GM23338 (cell line): Measurements from ENCODE around the gene ELP2. TPM values are rescaled to one million over a fixed set of nuclear protein-coding genes. Genes with fewer than 3 reads are reported as not detected.

Experiments
- ATAC-seq: fragments of 200-7000 bp; cut with Tn5 transposase; 3 replicates; pipeline ENCODE4 v1.9.1; 2020
- DNase-seq: peaks from one replicate; pipeline ENCODE4 v3.0.0-alpha.2; 2015; ENCODE audit warnings: low spot score
- H2AFZ ChIP-seq: fragments of 200-600 bp; sonication (generic); 2 replicates; pipeline ENCODE4 v1.8.0; 2016; ENCODE audit warnings: antibody characterized with exemption, mild to moderate bottlenecking, moderate library complexity
- H3F3A ChIP-seq: fragments of 200-600 bp; sonication (generic); replicated peaks from 2 replicates; pipeline ENCODE4 v1.8.0; 2017; ENCODE audit warnings: antibody characterized with exemption, mixed run types, low read depth
- H3K27ac ChIP-seq: fragments of 200-600 bp; sonication (generic); 2 replicates; pipeline ENCODE4 v1.6.1; 2016; ENCODE audit warnings: low read depth
- H3K27me3 ChIP-seq: fragments of 200-600 bp; sonication (generic); 2 replicates; pipeline ENCODE4 v1.8.0; 2016; ENCODE audit warnings: mild to moderate bottlenecking, mixed run types, moderate library complexity; ENCODE audit not compliant: insufficient read depth
- H3K36me3 ChIP-seq: fragments of 200-600 bp; sonication (generic); 2 replicates; pipeline ENCODE4 v1.8.0; 2016; ENCODE audit warnings: mild to moderate bottlenecking; ENCODE audit not compliant: insufficient read depth
- H3K4me1 ChIP-seq: fragments of 200-600 bp; sonication (generic); 2 replicates; pipeline ENCODE4 v1.8.0; 2016; ENCODE audit warnings: mild to moderate bottlenecking, moderate library complexity; ENCODE audit not compliant: insufficient read depth
- H3K4me2 ChIP-seq: fragments of 200-600 bp; sonication (generic); 2 replicates; pipeline ENCODE4 v1.7.1; 2017; ENCODE audit warnings: mixed run types
- H3K4me3 ChIP-seq: fragments of 200-600 bp; sonication (generic); 2 replicates; pipeline ENCODE4 v1.6.1; 2016; ENCODE audit warnings: mixed run types
- H3K79me2 ChIP-seq: fragments of 200-600 bp; sonication (generic); replicated peaks from 2 replicates; pipeline ENCODE4 v1.8.0; 2017; ENCODE audit warnings: mild to moderate bottlenecking; ENCODE audit not compliant: insufficient read depth
- H3K9me2 ChIP-seq: fragments of 200-600 bp; sonication (generic); 2 replicates; pipeline ENCODE4 v1.8.0; 2017; ENCODE audit not compliant: insufficient read depth
- H4K20me1 ChIP-seq: fragments of 200-600 bp; sonication (generic); replicated peaks from 2 replicates; pipeline ENCODE4 v1.8.0; 2017; ENCODE audit warnings: mild to moderate bottlenecking; ENCODE audit not compliant: insufficient read depth
- H3K27ac Mint-ChIP-seq: 2 replicates; pipeline ENCODE4 v1.8.0; 2020; ENCODE audit warnings: inconsistent platforms, mild to moderate bottlenecking, moderate library complexity, mixed read lengths
- H3K27me3 Mint-ChIP-seq: 3 replicates; pipeline ENCODE4 v1.8.0; 2022; ENCODE audit warnings: low read depth, mild to moderate bottlenecking, moderate library complexity, mixed read lengths, inconsistent platforms; ENCODE audit not compliant: insufficient read depth, poor library complexity
- H3K36me3 Mint-ChIP-seq: 3 replicates; pipeline ENCODE4 v1.8.0; 2021; ENCODE audit warnings: low read depth, mild to moderate bottlenecking, inconsistent platforms, moderate library complexity, mixed read lengths
- H3K4me1 Mint-ChIP-seq: 3 replicates; pipeline ENCODE4 v1.8.0; 2020; ENCODE audit warnings: mild to moderate bottlenecking, inconsistent platforms, mixed read lengths
- H3K4me3 Mint-ChIP-seq: 3 replicates; pipeline ENCODE4 v1.8.0; 2021; ENCODE audit warnings: moderate library complexity, mild to moderate bottlenecking, inconsistent platforms, mixed read lengths
- H3K9me3 Mint-ChIP-seq: 3 replicates; pipeline ENCODE4 v1.8.0; 2020; ENCODE audit warnings: moderate library complexity, mild to moderate bottlenecking, inconsistent platforms, mixed read lengths
- CREB1 ChIP-seq: fragments of 250-450 bp; sonication (Bioruptor Pico); IDR thresholded peaks from 2 replicates; pipeline ENCODE4 v1.5.0; 2020; ENCODE audit warnings: low read depth, mild to moderate bottlenecking, moderate library complexity
- CTCF ChIP-seq, 2 experiments: fragments of 200-600 bp in 1 of 2; sonication (generic) in 1 of 2; conservative IDR thresholded peaks; 2 replicates each; pipeline versions ENCODE4 v1.5.1 to v1.6.1; 2016 to 2017; ENCODE audit warnings: antibody characterized with exemption in 2 of 2, low read depth in 2 of 2, mild to moderate bottlenecking in 2 of 2, moderate library complexity in 1 of 2
- ETS1 ChIP-seq: IDR thresholded peaks from 2 replicates; pipeline ENCODE4 v1.6.1; 2016; ENCODE audit warnings: antibody characterized with exemption
- EZH2 ChIP-seq: fragments of 200-600 bp; sonication (generic); IDR thresholded peaks from one replicate; pipeline ENCODE4 v1.8.0; 2017; ENCODE audit warnings: antibody characterized with exemption, mild to moderate bottlenecking, low read depth; ENCODE audit not compliant: unreplicated experiment
- EZH2phosphoT487 ChIP-seq: fragments of 200-600 bp; sonication (generic); IDR thresholded peaks from one replicate; pipeline ENCODE4 v1.8.1; 2018; ENCODE audit warnings: antibody characterized with exemption; ENCODE audit not compliant: unreplicated experiment
- JUNB ChIP-seq: IDR thresholded peaks from one replicate; pipeline ENCODE4 v1.6.1; 2016; ENCODE audit warnings: antibody characterized with exemption; ENCODE audit not compliant: unreplicated experiment
- NANOG ChIP-seq: IDR thresholded peaks from 2 replicates; pipeline ENCODE4 v1.6.1; 2016; ENCODE audit warnings: antibody characterized with exemption, borderline replicate concordance
- POLR2AphosphoS5 ChIP-seq: IDR thresholded peaks from 2 replicates; pipeline ENCODE4 v1.6.1; 2016; ENCODE audit warnings: antibody characterized with exemption, low read depth
- REST ChIP-seq: IDR thresholded peaks from one replicate; pipeline ENCODE4 v1.6.1; 2018; ENCODE audit warnings: antibody characterized with exemption; ENCODE audit not compliant: unreplicated experiment
- STAT1 ChIP-seq: IDR thresholded peaks from one replicate; pipeline ENCODE4 v1.6.1; 2016; ENCODE audit warnings: antibody characterized with exemption; ENCODE audit not compliant: unreplicated experiment
- ZNF114 ChIP-seq: fragments of 250-450 bp; sonication (Bioruptor Pico); IDR thresholded peaks from 2 replicates; pipeline ENCODE4 v1.5.0; 2020; ENCODE audit warnings: mild to moderate bottlenecking, moderate library complexity
- ZNF331 ChIP-seq: fragments of 250-450 bp; sonication (Bioruptor Pico); IDR thresholded peaks from 2 replicates; pipeline ENCODE4 v1.5.0; 2020; ENCODE audit warnings: low read depth, mild to moderate bottlenecking, moderate library complexity
- ZNF462 ChIP-seq: fragments of 250-450 bp; sonication (Bioruptor Pico); IDR thresholded peaks from 2 replicates; pipeline ENCODE4 v1.5.0; 2020; ENCODE audit warnings: mild to moderate bottlenecking, moderate library complexity
- polyA plus RNA-seq: library from polyadenylated mRNA; unstranded; fragments of >200 nt; fragmentation: Nextera tagmentation; extraction: Ambion mirVana; gene quantifications from 2 replicates; pipeline ENCODE4 v1.2.1, GENCODE V29; 2016
- total RNA-seq: library from RNA; depleted of rRNA; stranded (reverse); fragments of >200 nt; shearing (Covaris generic); gene quantifications from 2 replicates; pipeline ENCODE4 v1.2.3, GENCODE V29; 2014

Gene ELP2
- total and polyA plus RNA-seq, 2 experiments from 2014 or later: 119 to 135 TPM

- no peak for TF ChIP-seq ZNF462
- no peak for TF ChIP-seq POLR2AphosphoS5
These were observed 24.9 kb upstream of the ELP2 start (continued) for GRCh38 chr18:36104749-36105148.

GRCh38 chr18:36107477-36107876 is 22.2 kb upstream of the ELP2 start:
- no peaks in the 10 kb centered on the region for H3K4me1 Mint-ChIP-seq
- Histone ChIP-seq H3K9me2 (no peaks in the 10 kb centered on the region), H3K27me3 (no peaks in the 10 kb centered on the region), H3K36me3 (peaks cover 14% of the 10 kb centered on the region), H3K4me1 (no peaks in the 10 kb centered on the region), H3K4me3 (no peak overlapping the region), H4K20me1 (no peaks in the 10 kb centered on the region), H3K4me2 (no peak overlapping the region), H3K27ac (no peak overlapping the region), H3F3A (no peaks in the 10 kb centered on the region), H2AFZ (no peak overlapping the region), H3K79me2 (no peaks in the 10 kb centered on the region)
- no peak overlapping the region for H3K27ac Mint-ChIP-seq
- H3K36me3 Mint-ChIP-seq: peaks cover 32% of the 10 kb centered on the region
- H3K9me3 Mint-ChIP-seq: peaks cover 12% of the 10 kb centered on the region
- H3K27me3 Mint-ChIP-seq: peaks cover 4% of the 10 kb centered on the region
- DNase-seq (no peak), ATAC-seq (no peak)
- H3K4me3 Mint-ChIP-seq: no peak overlapping the region
- TF ChIP-seq NANOG (no peak), REST (no peak), STAT1 (no peak), POLR2AphosphoS5 (no peak), EZH2 (no peak), CTCF (conservative IDR thresholded peaks at IDR 0.05; ENCODE audit: low read depth in 2 of 2) (no peak), ZNF114 (CRISPR knock-in tag) (no peak), CREB1 (no peak), ZNF331 (CRISPR knock-in tag) (no peak), JUNB (no peak), ETS1 (no peak), EZH2phosphoT487 (no peak)
